Calu3 (cell line): ENCODE results near the gene RTN3. TPM values are rescaled to one million over a fixed set of nuclear protein-coding genes. Genes with fewer than 3 reads are reported as not detected.

Experiments used
- BruUV-seq: library from RNA; stranded (reverse); fragments of 400-500 nt; replicated peaks from 2 replicates; lab custom pipeline; 2021; lab: Mats Ljungman, UMichigan
- CTCF ChIA-PET: fragments of 300-600 bp; sonication (Branson Sonifier 250); formaldehyde crosslinking; loops from one replicate; lab custom pipeline; 2022; ENCODE audit warnings: antibody characterized with exemption; lab: Charles Lee
- DNase-seq: peaks from one replicate; pipeline ENCODE4 v3.0.0; 2022
- H3K27ac Mint-ChIP-seq: one replicate; pipeline ENCODE4 v1.8.0; 2022; ENCODE audit warnings: mixed read lengths; ENCODE audit not compliant: unreplicated experiment
- H3K27me3 Mint-ChIP-seq: one replicate; pipeline ENCODE4 v1.8.0; 2022; ENCODE audit warnings: mixed read lengths; ENCODE audit not compliant: unreplicated experiment
- H3K36me3 Mint-ChIP-seq: one replicate; pipeline ENCODE4 v1.8.0; 2022; ENCODE audit warnings: mild to moderate bottlenecking, moderate library complexity, mixed read lengths; ENCODE audit not compliant: insufficient read depth, unreplicated experiment
- H3K4me1 Mint-ChIP-seq: one replicate; pipeline ENCODE4 v1.8.0; 2022; ENCODE audit warnings: mild to moderate bottlenecking, low read depth, mixed read lengths; ENCODE audit not compliant: unreplicated experiment
- H3K4me3 Mint-ChIP-seq: one replicate; pipeline ENCODE4 v1.8.0; 2022; ENCODE audit warnings: mild to moderate bottlenecking, low read depth, moderate library complexity, mixed read lengths; ENCODE audit not compliant: unreplicated experiment
- H3K9me3 Mint-ChIP-seq: one replicate; pipeline ENCODE4 v1.8.0; 2022; ENCODE audit warnings: low read depth, mixed read lengths; ENCODE audit not compliant: unreplicated experiment
- CTCF ChIP-seq: fragments of 200-600 bp; IDR thresholded peaks from one replicate; pipeline ENCODE4 v1.8.0; 2022; ENCODE audit warnings: antibody characterized with exemption; ENCODE audit not compliant: unreplicated experiment
- intact Hi-C: fragments of 100-400 bp; cut with micrococcal nuclease; formaldehyde crosslinking; loops from one replicate; pipeline ENCODE4 v1.10.0; 2022; ENCODE audit not compliant: unreplicated experiment
- total RNA-seq: library from RNA; stranded (reverse); gene quantifications from 2 replicates; pipeline ENCODE4 v1.2.3, GENCODE V29; 2022

RTN3 gene
- total RNA-seq, 1 experiment from 2014 or later: 146 TPM

- BruUV-seq: no TSS peak
- CTCF ChIA-PET: interaction anchor here (0.6 kb wide), 1 partner anchor 92 kb away, joined by 4 read pairs; no protein-coding TSS in a partner anchor
- Mint-ChIP-seq H3K4me3 (no peak overlapping the region), H3K9me3 (no peaks in the 10 kb centered on the region), H3K4me1 (peaks cover 18% of the 10 kb centered on the region), H3K27ac (no peak overlapping the region), H3K27me3 (no peaks in the 10 kb centered on the region), H3K36me3 (peaks cover 29% of the 10 kb centered on the region)
- intact Hi-C loops: no loop called here
- no peak for TF ChIP-seq CTCF
- DNase-seq: no peak
Observed at GRCh38 chr11:63764340-63764678, 83.0 kb downstream of the RTN3 start.

GRCh38 chr11:63764679-63765647 is 83.7 kb downstream of the RTN3 start:
- Mint-ChIP-seq H3K36me3 (peaks cover 29% of the 10 kb centered on the region), H3K4me1 (peaks cover 18% of the 10 kb centered on the region), H3K4me3 (no peak overlapping the region), H3K9me3 (no peaks in the 10 kb centered on the region), H3K27ac (no peak overlapping the region), H3K27me3 (no peaks in the 10 kb centered on the region)
- no peak for TF ChIP-seq CTCF
- BruUV-seq: no TSS peak
- intact Hi-C loops: no loop called here
- no peak for DNase-seq
- CTCF ChIA-PET: interaction anchor here (0.6 kb wide), 1 partner anchor 83 kb away, joined by 3 read pairs; no protein-coding TSS in a partner anchor

- Mint-ChIP-seq H3K36me3 (peaks cover 29% of the 10 kb centered on the region), H3K27me3 (peaks cover 1% of the 10 kb centered on the region), H3K4me3 (peak overlapping the region; percentile 93), H3K4me1 (peaks cover 18% of the 10 kb centered on the region), H3K27ac (no peak overlapping the region), H3K9me3 (no peaks in the 10 kb centered on the region)
- intact Hi-C loops: no loop called here
- CTCF ChIA-PET: interaction anchor here (0.6 kb wide), 1 partner anchor 84 kb away, joined by 3 read pairs; no protein-coding TSS in a partner anchor
- no TSS peak for BruUV-seq
- DNase-seq: no peak
- no peak for TF ChIP-seq CTCF
Observed at GRCh38 chr11:63765688-63766241, 84.5 kb downstream of the RTN3 start.

GRCh38 chr11:63766531-63767235 is 85.4 kb downstream of the RTN3 start:
- Mint-ChIP-seq H3K9me3 (no peaks in the 10 kb centered on the region), H3K4me3 (peak overlapping the region; percentile 93), H3K36me3 (peaks cover 23% of the 10 kb centered on the region), H3K27me3 (peaks cover 11% of the 10 kb centered on the region), H3K4me1 (peaks cover 18% of the 10 kb centered on the region), H3K27ac (no peak overlapping the region)
- no peak for DNase-seq
- no TSS peak for BruUV-seq
- CTCF ChIA-PET: no interaction called here
- intact Hi-C loops: no loop called here
- TF ChIP-seq CTCF: no peak
